Vagina (tissue), 2 donors: ENCODE results near the gene LGR6.

Experiments
- POLR2A ChIP-seq, 2 donors: fragments of 450-650 bp; IDR thresholded peaks; one replicate each; pipeline ENCODE4 v1.6.1; 2017; ENCODE audit warnings: antibody characterized with exemption in 2 of 2, mild to moderate bottlenecking in 2 of 2, moderate library complexity in 2 of 2
- TF ChIP-seq, protein P1 (sequence below), 3 experiments: fragments of 450-650 bp in 2 of 3; fragments of 200-600 bp in 1 of 3; sonication (generic) in 1 of 3; IDR thresholded peaks; one replicate each; pipeline ENCODE4 v1.5.1; 2017 to 2019; ENCODE audit warnings: antibody characterized with exemption in 3 of 3, mild to moderate bottlenecking in 2 of 3, moderate library complexity in 2 of 3

DNA sequence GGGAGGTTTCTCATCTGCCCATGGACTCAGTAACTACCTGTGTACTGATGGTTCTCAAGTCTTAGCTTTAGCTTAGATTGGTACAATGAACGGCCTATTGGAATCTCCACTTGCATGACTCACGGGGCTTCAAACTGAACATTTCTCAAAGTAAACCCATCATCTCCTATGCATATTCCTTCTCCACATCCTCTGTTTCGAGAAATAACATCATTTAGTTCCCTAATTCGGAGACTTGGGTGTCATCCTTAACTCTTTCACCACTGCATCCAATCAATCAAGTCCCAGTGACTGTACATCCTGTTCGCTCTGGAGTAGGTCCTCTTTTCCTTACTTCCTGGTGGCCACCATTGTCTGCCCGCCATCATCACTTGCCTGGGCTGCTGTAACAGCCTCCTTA is 55.8 kb downstream of the LGR6 start:
- TF ChIP-seq, protein P1, sequence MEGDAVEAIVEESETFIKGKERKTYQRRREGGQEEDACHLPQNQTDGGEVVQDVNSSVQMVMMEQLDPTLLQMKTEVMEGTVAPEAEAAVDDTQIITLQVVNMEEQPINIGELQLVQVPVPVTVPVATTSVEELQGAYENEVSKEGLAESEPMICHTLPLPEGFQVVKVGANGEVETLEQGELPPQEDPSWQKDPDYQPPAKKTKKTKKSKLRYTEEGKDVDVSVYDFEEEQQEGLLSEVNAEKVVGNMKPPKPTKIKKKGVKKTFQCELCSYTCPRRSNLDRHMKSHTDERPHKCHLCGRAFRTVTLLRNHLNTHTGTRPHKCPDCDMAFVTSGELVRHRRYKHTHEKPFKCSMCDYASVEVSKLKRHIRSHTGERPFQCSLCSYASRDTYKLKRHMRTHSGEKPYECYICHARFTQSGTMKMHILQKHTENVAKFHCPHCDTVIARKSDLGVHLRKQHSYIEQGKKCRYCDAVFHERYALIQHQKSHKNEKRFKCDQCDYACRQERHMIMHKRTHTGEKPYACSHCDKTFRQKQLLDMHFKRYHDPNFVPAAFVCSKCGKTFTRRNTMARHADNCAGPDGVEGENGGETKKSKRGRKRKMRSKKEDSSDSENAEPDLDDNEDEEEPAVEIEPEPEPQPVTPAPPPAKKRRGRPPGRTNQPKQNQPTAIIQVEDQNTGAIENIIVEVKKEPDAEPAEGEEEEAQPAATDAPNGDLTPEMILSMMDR (IDR thresholded peaks at IDR 0.05) = no peak
- TF ChIP-seq POLR2A (IDR thresholded peaks at IDR 0.05) = no peak
